GM19452 (cell line): Measurements from ENCODE around the gene DDAH1.

Experiments used
- ATAC-seq: cut with Tn5 transposase; IDR thresholded peaks from one replicate; pipeline ENCODE4 v1.9.1; 2021; ENCODE audit not compliant: unreplicated experiment

DDAH1 gene

GRCh38 chr1:85397490-85398032, 67.4 kb downstream of the DDAH1 start:
- no peak for ATAC-seq

DNA sequence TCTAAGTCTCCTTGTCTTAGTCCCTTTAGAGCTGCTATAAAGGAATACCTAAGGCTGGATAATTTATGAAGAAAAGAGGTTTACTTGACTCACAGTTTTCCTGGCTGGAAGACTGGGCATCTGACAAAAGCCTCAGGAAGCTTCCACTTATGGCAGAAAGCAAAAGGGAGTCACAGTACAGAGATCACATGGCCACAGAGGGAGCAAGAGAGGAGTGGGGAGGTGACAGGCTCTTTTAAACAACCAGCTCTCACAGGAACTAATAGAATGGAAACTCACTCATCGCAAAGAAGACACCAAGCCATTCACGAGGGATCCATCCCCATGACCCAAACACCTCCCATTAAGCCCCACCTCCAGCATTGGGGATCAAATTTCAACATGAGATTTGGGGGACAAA, 68.8 kb downstream of the DDAH1 start:
- ATAC-seq: no peak

DNA sequence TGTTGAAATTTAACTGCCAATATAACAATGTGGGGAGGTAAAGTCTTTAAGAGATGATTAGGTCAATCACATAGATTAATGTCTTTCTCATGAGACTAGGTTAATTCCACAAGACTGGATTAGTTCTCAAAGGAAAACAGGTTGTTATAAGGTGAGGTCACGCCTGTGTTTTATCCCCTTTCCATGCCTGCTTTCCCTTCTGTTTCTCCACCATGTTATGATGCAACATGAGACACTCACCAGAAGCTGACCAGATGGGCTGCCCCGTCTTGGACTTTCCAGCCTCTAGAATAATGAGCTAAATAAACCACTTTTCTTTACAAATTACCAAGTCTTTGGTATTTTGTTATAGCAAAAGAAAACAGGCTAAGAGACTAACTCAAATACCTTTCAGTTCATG, 70.8 kb downstream of the DDAH1 start:
- no peak for ATAC-seq

GRCh38 chr1:85393490-85393889, 71.5 kb downstream of the DDAH1 start:
- no peak for ATAC-seq

GRCh38 chr1:85388416-85388815, 76.5 kb downstream of the DDAH1 start:
- ATAC-seq: no peak

DNA sequence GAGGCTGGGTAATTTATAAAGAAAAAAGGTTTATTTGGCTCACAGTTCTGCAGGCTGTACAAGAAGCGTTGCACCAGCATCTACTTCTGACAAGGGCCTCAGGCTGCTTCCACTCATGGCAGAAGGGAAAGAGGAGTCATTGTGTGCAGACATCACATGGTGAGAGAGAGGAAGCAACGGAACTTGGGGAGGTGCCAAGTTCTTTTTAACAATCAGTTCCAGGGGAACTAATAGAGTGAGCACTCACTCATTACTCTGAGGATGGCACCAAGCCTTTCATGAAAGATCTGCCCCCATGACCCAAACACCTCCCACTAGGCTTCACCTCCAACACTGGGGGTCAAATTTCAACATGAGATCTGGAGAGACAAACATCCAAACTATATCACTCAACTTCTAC, 77.2 kb downstream of the DDAH1 start:
- ATAC-seq: no peak

DNA sequence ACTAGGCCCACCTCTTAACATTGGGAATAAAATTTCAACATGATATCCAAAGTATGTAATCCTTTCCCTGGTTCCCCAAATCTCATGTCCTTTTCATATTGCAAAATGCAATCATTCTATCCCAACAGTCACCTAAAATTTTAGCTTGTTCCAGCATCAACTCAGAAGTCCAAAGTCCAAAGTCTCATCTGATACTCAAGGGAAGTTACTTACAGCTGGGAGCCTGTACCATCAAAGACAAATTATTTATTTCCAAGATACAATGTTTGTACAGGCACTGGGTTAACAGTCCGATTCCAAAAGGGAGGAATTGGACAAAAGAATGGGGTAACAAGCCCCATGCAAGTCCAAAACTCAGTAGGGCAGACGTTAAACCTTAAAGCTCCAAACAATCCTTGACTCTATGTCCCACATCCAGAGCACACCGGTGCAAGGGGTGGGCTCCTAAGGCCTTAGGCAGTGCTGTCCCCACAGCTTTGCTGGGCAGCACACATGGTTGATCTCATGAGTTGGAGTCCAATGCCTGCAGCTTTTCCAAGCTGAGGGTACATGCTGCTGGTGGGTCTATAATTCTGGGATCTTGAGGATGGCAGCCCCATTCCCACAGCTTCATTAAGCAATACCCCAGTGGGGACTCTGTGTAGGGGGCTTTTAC, 78.8 kb downstream of the DDAH1 start:
- ATAC-seq: no peak

DNA sequence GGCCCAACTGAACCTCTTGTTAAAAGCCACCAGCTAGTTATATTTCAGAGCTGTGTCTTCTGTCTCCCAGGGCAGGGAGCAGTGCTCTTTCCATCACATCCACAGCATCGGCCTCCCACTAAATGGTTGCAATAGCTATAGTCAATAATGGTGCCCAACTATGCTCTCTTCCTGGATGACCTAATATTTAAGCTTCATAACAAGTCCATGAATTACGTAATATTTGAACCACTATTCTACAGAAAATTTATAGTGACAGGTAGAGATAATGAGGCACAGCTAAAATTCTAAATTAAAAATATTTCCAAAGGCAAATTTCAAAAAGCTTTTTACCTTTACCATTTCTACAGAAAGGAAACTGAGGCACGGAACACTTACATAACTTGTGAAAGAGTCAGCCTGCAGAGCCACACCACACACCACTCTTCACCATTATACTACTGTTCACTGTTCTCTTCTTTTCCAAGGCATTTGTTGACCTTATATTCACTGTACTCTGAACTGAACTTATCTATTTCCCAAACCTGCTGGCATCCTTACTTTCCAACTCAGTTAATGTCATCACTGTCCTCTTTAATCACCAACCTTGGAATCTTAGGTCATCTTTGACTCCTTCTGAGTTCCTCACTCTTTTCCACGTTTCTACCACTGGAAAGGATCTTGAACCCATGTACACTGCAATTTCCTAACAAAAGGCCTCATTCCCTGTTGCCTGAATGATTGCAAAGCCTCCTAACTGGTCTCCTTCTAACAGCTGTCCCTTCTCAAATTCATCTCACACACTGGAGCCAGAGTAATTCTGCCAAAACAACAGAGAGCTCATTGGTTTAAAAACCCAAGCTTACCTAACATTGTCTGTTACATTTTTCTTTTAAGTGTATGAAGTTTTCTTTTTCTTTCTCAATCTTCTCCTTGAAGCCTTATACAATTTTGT, 85.5 kb downstream of the DDAH1 start:
- ATAC-seq: no peak

- no peak for ATAC-seq
These were observed 86.4 kb downstream of the DDAH1 start for GRCh38 chr1:85378534-85378933.

DNA sequence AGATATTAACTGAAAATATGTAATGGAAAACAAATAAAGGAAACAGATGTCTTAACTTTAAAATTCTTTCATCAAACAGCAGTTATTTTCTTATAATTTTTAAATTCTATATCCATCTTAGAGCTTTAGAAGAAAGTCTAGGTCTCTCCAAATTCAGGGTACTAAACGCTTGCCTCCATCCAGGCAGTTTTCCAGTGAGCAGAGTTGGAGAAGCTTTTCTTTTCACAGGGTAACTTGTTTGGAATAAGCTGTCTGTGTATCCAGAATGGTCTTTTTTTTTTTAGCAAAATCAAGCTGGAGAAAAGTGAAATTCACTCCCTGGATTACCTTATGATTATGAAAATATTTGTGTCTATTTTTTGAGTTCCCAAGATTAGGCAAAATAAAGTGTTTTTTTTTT, 88.6 kb downstream of the DDAH1 start:
- ATAC-seq: no peak

- no peak for ATAC-seq
These were observed 89.5 kb downstream of the DDAH1 start for GRCh38 chr1:85375493-85375892.

DNA sequence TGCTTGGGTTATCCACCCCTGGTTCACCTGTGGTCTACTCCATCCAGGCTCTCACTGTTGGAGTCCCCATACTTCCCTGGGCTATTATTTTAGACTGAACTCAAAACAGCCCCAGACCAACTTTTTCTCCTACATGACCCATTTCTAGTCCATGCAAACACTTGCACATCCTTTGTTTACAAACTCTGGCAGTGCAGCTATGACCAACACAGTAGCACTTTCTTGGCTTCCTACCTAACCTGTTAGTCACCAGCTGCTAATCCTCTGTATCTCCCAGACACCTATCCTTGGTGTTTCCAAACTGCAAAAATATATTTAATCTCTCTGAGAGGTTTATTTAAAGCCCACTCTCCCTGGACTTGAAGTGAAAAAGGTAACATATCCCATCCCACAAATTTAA, 90.8 kb downstream of the DDAH1 start:
- no peak for ATAC-seq

DNA sequence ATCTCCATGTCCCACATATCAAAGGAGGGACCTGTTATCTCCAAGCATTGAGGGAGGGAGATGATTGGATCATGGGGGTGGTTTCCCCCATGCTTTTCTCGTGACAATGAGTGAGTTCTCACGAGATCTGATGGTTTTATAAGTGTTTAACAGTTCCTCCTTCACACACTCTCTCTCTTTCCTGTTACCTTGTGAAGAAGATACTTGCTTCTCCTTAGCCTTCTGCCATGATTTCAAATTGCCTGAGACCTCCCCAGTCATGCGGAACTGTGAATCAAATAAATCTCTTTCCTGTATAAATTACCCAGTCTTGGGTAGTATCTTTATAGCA, 91.6 kb downstream of the DDAH1 start:
- no peak for ATAC-seq

DNA sequence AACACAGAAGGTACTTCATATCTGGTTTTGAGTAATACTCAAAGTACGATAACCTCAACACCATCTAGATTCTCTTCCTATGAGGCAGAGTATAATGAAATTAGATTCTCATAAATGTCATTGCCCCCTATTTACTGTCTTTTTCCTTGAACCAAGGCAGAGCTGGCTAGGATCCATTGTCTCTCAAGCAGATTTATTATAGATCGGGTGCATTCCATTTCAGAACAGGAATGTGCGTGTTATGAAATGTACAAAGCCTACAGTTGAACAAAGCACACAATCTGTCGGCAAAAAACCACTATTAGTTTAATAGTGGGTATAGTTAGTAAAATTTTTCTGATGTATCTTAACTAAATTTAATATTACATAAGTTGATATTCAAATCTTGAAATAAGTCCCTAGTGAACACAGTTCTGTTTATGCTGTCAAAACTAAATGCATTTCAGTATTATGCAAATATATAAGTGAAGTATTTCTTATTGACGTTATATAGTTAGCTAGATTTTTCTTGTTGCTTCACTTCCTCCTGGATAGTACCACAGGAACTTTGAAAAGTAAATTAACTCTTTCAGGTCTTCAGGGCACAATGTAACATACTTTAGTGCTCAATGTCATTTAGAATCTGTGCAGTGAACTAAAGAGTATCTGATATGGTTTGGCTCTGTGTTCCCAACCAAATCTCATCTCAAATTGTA, 92.1 kb downstream of the DDAH1 start:
- no peak for ATAC-seq

DNA sequence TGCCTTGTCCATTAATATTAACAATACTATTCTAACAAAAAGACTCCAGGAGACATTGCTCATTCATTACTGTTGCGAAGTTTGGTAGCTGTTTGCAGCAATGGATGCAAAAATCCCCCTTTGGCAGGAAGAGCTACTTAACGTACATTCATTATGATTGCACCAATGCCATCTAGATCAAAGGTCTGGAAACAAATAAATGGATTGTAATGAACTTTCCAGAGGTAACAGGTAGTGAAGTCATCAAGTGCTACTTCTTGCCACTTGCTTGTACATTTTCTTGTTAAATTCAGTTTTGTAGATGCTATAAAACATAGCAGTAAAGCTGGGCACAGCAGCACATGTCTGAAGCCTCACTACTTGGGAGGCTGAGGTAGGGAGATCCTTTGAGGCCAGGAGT, 93.9 kb downstream of the DDAH1 start:
- no peak for ATAC-seq

DNA sequence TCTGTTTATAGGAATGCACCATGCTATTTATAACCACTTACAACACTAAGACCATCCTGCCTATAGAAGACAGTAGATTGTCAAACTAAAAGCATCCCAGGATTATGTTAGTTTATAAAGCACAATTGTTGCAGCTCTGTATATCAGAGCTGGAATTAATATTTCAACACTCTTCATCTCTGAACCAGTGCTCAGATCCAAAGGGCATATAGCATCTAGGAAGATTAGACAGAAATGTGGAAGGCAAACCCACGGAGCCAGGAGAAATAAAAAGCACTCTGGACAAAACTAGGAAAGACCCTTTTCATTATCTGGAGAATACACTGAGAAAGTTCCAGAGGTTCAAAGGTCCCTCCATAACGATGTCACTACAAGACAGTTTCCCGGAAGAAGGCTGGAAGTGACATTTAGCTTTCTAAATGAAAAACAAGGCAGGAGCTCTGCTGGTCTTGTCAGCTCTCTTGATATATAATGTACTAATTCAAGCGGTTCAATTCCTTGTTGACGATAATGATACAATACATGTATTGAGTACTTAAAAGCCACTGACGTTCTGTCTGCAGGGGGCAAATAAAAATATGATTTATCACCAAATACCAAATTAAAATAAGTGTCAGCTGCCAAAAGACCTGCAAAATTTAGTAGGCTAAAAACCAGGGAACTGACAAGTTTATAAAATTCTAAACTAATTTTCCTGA, 96.7 kb downstream of the DDAH1 start:
- no peak for ATAC-seq

GRCh38 chr1:85366391-85367170, 98.4 kb downstream of the DDAH1 start:
- ATAC-seq: no peak

GRCh38 chr1:85365851-85366250, 99.1 kb downstream of the DDAH1 start:
- no peak for ATAC-seq

- ATAC-seq: no peak
These were observed 101.4 kb downstream of the DDAH1 start for GRCh38 chr1:85363521-85363920.

GRCh38 chr1:85363092-85363491, 101.9 kb downstream of the DDAH1 start:
- ATAC-seq: no peak
